GM12872 (cell line): ENCODE data around the gene ROBO1.

Experiments used
- TF ChIP-seq, protein P1 (sequence below): IDR thresholded peaks from 3 replicates; pipeline ENCODE4 v1.5.1; 2011; ENCODE audit warnings: low read depth, mild to moderate bottlenecking, low read length, moderate library complexity; ENCODE audit not compliant: insufficient read depth

Gene ROBO1

DNA sequence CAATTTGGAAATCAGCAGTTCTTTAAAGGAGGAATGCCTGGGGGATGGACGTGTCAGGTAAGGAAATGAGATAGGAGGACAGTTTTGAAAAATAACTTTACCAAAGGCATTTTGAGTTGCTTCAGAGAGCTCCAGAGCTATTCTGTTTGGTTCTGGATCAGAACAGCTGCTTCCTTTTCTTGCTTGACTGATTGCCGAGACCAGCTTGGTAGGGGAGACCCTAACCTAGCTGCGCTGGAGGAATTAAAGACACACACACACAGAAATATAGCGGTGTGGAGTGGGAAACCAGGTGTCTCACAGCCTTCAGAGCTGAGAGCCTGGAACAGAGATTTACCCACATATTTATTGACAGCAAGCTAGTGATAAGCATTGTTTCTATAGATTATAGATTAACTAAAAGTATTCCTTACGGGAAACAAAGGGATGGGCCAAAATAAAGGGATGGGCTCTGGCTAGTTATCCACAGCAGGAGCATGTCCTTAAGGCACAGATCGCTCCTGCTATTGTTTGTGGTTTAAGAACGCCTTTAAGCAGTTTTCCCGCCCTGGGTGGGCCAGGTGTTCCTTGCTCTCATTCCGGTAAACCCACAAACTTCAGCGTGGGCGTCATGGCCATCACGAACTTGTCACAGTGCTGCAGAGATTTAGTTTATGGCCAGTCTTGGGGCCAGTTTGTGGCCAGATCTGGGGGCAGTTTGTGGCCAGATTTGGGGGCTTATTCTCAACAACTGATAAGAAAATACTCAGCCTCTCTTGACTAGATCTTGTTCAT, 556.0 kb downstream of the ROBO1 start:
- TF ChIP-seq, protein P1, sequence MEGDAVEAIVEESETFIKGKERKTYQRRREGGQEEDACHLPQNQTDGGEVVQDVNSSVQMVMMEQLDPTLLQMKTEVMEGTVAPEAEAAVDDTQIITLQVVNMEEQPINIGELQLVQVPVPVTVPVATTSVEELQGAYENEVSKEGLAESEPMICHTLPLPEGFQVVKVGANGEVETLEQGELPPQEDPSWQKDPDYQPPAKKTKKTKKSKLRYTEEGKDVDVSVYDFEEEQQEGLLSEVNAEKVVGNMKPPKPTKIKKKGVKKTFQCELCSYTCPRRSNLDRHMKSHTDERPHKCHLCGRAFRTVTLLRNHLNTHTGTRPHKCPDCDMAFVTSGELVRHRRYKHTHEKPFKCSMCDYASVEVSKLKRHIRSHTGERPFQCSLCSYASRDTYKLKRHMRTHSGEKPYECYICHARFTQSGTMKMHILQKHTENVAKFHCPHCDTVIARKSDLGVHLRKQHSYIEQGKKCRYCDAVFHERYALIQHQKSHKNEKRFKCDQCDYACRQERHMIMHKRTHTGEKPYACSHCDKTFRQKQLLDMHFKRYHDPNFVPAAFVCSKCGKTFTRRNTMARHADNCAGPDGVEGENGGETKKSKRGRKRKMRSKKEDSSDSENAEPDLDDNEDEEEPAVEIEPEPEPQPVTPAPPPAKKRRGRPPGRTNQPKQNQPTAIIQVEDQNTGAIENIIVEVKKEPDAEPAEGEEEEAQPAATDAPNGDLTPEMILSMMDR, result no peak

DNA sequence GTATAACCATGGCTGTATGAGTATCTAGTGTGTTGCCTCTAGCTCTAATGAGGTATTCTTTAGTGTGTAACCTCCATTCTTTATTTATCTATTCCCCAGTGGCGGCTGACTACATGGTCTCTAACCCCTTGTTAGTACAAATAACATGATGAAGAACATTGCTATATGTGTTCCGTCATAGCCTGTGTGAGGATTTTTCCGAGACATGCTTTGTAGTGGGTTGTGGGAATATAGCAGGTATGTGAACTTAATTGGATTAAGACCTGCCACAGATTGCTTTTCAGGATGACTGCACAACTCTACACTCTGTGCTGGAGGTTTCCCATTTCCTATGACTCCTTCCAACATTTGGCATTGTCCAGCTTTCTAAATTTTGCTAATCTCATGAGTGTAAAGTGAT, 563.4 kb downstream of the ROBO1 start:
- TF ChIP-seq, protein P1, result no peak

GRCh38 chr3:79203144-79203519, 564.7 kb downstream of the ROBO1 start:
- TF ChIP-seq, protein P1, result no peak

- TF ChIP-seq, protein P1, result no peak
Measured at GRCh38 chr3:79202471-79203143, 565.2 kb downstream of the ROBO1 start.

GRCh38 chr3:79200456-79200855, 567.3 kb downstream of the ROBO1 start:
- TF ChIP-seq, protein P1, result no peak

- TF ChIP-seq, protein P1, result no peak
Measured at GRCh38 chr3:79199966-79200365, 567.8 kb downstream of the ROBO1 start.

- TF ChIP-seq, protein P1, result no peak
Measured at GRCh38 chr3:79187426-79187825, 580.4 kb downstream of the ROBO1 start.
